ENCODE measurements around the gene ICAM5.

ICAM5 gene

GRCh38 chr19:10256970-10257615, 32.7 kb upstream of the ICAM5 start:
- no peak overlapping the region for H3K4me3 ChIP-seq (ENCODE audit: low read depth, low read length)
- in situ Hi-C loops (cut with HindIII; ENCODE audit: low pct_ligation_motif_present, low sequenced_read_pairs) = no loop called here
- H3K36me3 ChIP-seq (replicated peaks) = peaks cover 29% of the 10 kb centered on the region
- H3K27ac ChIP-seq = no peak overlapping the region
- no peak for TF ChIP-seq CTCF (IDR thresholded peaks at IDR 0.05; ENCODE audit: low read depth, low read length, missing control alignments)
- DNase-seq = no peak
- no peaks in the 10 kb centered on the region for H3K27me3 ChIP-seq (replicated peaks)

- TF ChIP-seq CTCF (IDR thresholded peaks at IDR 0.05; ENCODE audit: low read depth, low read length, missing control alignments) = no peak
- Histone ChIP-seq H3K27ac (no peak overlapping the region), H3K36me3 (replicated peaks) (peaks cover 29% of the 10 kb centered on the region), H3K4me3 (ENCODE audit: low read depth, low read length) (no peak overlapping the region), H3K27me3 (replicated peaks) (no peaks in the 10 kb centered on the region)
- in situ Hi-C loops (cut with HindIII; ENCODE audit: low pct_ligation_motif_present, low sequenced_read_pairs) = no loop called here
- DNase-seq = no peak
These were observed 31.6 kb upstream of the ICAM5 start for GRCh38 chr19:10258080-10258710.

- Histone ChIP-seq H3K27ac (no peak overlapping the region), H3K4me3 (ENCODE audit: low read depth, low read length) (no peak overlapping the region), H3K27me3 (replicated peaks) (no peaks in the 10 kb centered on the region), H3K36me3 (replicated peaks) (peaks cover 26% of the 10 kb centered on the region)
- in situ Hi-C loops (cut with HindIII; ENCODE audit: low pct_ligation_motif_present, low sequenced_read_pairs) = no loop called here
- TF ChIP-seq CTCF (IDR thresholded peaks at IDR 0.05; ENCODE audit: low read depth, low read length, missing control alignments) = peak; percentile 82
- DNase-seq = peak; percentile 79
These were observed 30.4 kb upstream of the ICAM5 start for GRCh38 chr19:10259162-10259905.

GRCh38 chr19:10260141-10260584, 29.6 kb upstream of the ICAM5 start:
- Histone ChIP-seq H3K36me3 (replicated peaks) (peaks cover 19% of the 10 kb centered on the region), H3K27ac (no peak overlapping the region), H3K27me3 (replicated peaks) (no peaks in the 10 kb centered on the region), H3K4me3 (ENCODE audit: low read depth, low read length) (no peak overlapping the region)
- TF ChIP-seq CTCF (IDR thresholded peaks at IDR 0.05; ENCODE audit: low read depth, low read length, missing control alignments) = no peak
- in situ Hi-C loops (cut with HindIII; ENCODE audit: low pct_ligation_motif_present, low sequenced_read_pairs) = no loop called here
- DNase-seq = no peak

GRCh38 chr19:10262771-10263170, 27.0 kb upstream of the ICAM5 start:
- TF ChIP-seq CTCF (IDR thresholded peaks at IDR 0.05; ENCODE audit: low read depth, low read length, missing control alignments) = no peak
- DNase-seq = no peak
- Histone ChIP-seq H3K4me3 (ENCODE audit: low read depth, low read length) (no peak overlapping the region), H3K27me3 (replicated peaks) (no peaks in the 10 kb centered on the region), H3K36me3 (replicated peaks) (peaks cover 10% of the 10 kb centered on the region), H3K27ac (no peak overlapping the region)
- in situ Hi-C loops (cut with HindIII; ENCODE audit: low pct_ligation_motif_present, low sequenced_read_pairs) = no loop called here

Measured in brain microvascular endothelial cell (primary cell).